ENCODE measurements around the gene EFHC2. TPM values are rescaled to one million over a fixed set of nuclear protein-coding genes. Genes with fewer than 3 reads are reported as not detected.

The EFHC2 gene
- total and polyA plus RNA-seq, 2 donors (not counting 1 experiment from before 2014, with no cell fraction given): 1.1 to 2.6 TPM

GRCh38 chrX:44280116-44280515 is 63.4 kb downstream of the EFHC2 start:
- no peaks in the 10 kb centered on the region for H3K27me3 ChIP-seq (ENCODE audit: control insufficient read depth, insufficient read depth, low read length)
- H2AFZ ChIP-seq (ENCODE audit: low read length): no peak overlapping the region
- DNase-seq (ENCODE audit: low read depth in 2 of 2): no peak
- TF ChIP-seq EZH2 (IDR thresholded peaks at IDR 0.05; ENCODE audit: low read length, missing control alignments) (no peak), CTCF (conservative IDR thresholded peaks at IDR 0.05 in 1 of 2, IDR thresholded peaks at IDR 0.05 in 1 of 2; ENCODE audit: low read depth in 1 of 2, low read length in 2 of 2) (no peak)
- H3K4me3 ChIP-seq (replicated peaks in 1 of 4; ENCODE audit: control extremely low read depth in 1 of 4, insufficient read depth in 1 of 4, low read depth in 3 of 4, low read length in 4 of 4): no peak overlapping the region
- H3K9me3 ChIP-seq (ENCODE audit: control insufficient read depth, insufficient read depth, low read depth, low read length): no peaks in the 10 kb centered on the region
- H3K79me2 ChIP-seq (ENCODE audit: control insufficient read depth, insufficient read depth, low read length): no peaks in the 10 kb centered on the region
- no peak overlapping the region for H3K9ac ChIP-seq (ENCODE audit: insufficient read depth, low read length)
- H4K20me1 ChIP-seq (ENCODE audit: control insufficient read depth, extremely low read depth, insufficient read depth, low read length): no peaks in the 10 kb centered on the region
- no peak overlapping the region for H3K27ac ChIP-seq (ENCODE audit: insufficient read depth, low read length)
- H3K36me3 ChIP-seq (ENCODE audit: control insufficient read depth, insufficient read depth, low read length): no peaks in the 10 kb centered on the region
- no peaks in the 10 kb centered on the region for H3K4me1 ChIP-seq (ENCODE audit: control insufficient read depth, extremely low read depth, insufficient read depth, low read length)
- H3K4me2 ChIP-seq (ENCODE audit: extremely low read depth, insufficient read depth, low read length): no peak overlapping the region

- Histone ChIP-seq H3K36me3 (ENCODE audit: control insufficient read depth, insufficient read depth, low read length) (no peaks in the 10 kb centered on the region), H3K27ac (ENCODE audit: insufficient read depth, low read length) (no peak overlapping the region), H3K4me1 (ENCODE audit: control insufficient read depth, extremely low read depth, insufficient read depth, low read length) (no peaks in the 10 kb centered on the region), H2AFZ (ENCODE audit: low read length) (no peak overlapping the region), H3K9ac (ENCODE audit: insufficient read depth, low read length) (no peak overlapping the region), H4K20me1 (ENCODE audit: control insufficient read depth, extremely low read depth, insufficient read depth, low read length) (no peaks in the 10 kb centered on the region), H3K79me2 (ENCODE audit: control insufficient read depth, insufficient read depth, low read length) (no peaks in the 10 kb centered on the region), H3K9me3 (ENCODE audit: control insufficient read depth, insufficient read depth, low read depth, low read length) (no peaks in the 10 kb centered on the region), H3K4me3 (replicated peaks in 1 of 4; ENCODE audit: control extremely low read depth in 1 of 4, insufficient read depth in 1 of 4, low read depth in 3 of 4, low read length in 4 of 4) (no peak overlapping the region), H3K4me2 (ENCODE audit: extremely low read depth, insufficient read depth, low read length) (no peak overlapping the region), H3K27me3 (ENCODE audit: control insufficient read depth, insufficient read depth, low read length) (no peaks in the 10 kb centered on the region)
- TF ChIP-seq EZH2 (IDR thresholded peaks at IDR 0.05; ENCODE audit: low read length, missing control alignments) (no peak), CTCF (conservative IDR thresholded peaks at IDR 0.05 in 1 of 2, IDR thresholded peaks at IDR 0.05 in 1 of 2; ENCODE audit: low read depth in 1 of 2, low read length in 2 of 2) (no peak)
- no peak for DNase-seq (ENCODE audit: low read depth in 2 of 2)
These were observed 69.4 kb downstream of the EFHC2 start for GRCh38 chrX:44274096-44274495.

GRCh38 chrX:44267861-44268260 is 75.6 kb downstream of the EFHC2 start:
- H3K27me3 ChIP-seq (ENCODE audit: control insufficient read depth, insufficient read depth, low read length): no peaks in the 10 kb centered on the region
- H3K4me2 ChIP-seq (ENCODE audit: extremely low read depth, insufficient read depth, low read length): no peak overlapping the region
- no peak overlapping the region for H3K27ac ChIP-seq (ENCODE audit: insufficient read depth, low read length)
- no peak overlapping the region for H2AFZ ChIP-seq (ENCODE audit: low read length)
- H4K20me1 ChIP-seq (ENCODE audit: control insufficient read depth, extremely low read depth, insufficient read depth, low read length): no peaks in the 10 kb centered on the region
- no peaks in the 10 kb centered on the region for H3K36me3 ChIP-seq (ENCODE audit: control insufficient read depth, insufficient read depth, low read length)
- no peak overlapping the region for H3K4me3 ChIP-seq (replicated peaks in 1 of 4; ENCODE audit: control extremely low read depth in 1 of 4, insufficient read depth in 1 of 4, low read depth in 3 of 4, low read length in 4 of 4)
- no peaks in the 10 kb centered on the region for H3K4me1 ChIP-seq (ENCODE audit: control insufficient read depth, extremely low read depth, insufficient read depth, low read length)
- H3K79me2 ChIP-seq (ENCODE audit: control insufficient read depth, insufficient read depth, low read length): no peaks in the 10 kb centered on the region
- no peak overlapping the region for H3K9ac ChIP-seq (ENCODE audit: insufficient read depth, low read length)
- no peak for DNase-seq (ENCODE audit: low read depth in 2 of 2)
- TF ChIP-seq EZH2 (IDR thresholded peaks at IDR 0.05; ENCODE audit: low read length, missing control alignments) (no peak), CTCF (conservative IDR thresholded peaks at IDR 0.05 in 1 of 2, IDR thresholded peaks at IDR 0.05 in 1 of 2; ENCODE audit: low read depth in 1 of 2, low read length in 2 of 2) (no peak)
- H3K9me3 ChIP-seq (ENCODE audit: control insufficient read depth, insufficient read depth, low read depth, low read length): no peaks in the 10 kb centered on the region
